HEK293 (cell line): ENCODE measurements around the gene C1orf21.

Experiments
- GLI2 ChIP-seq: fragments of 450-650 bp; formaldehyde crosslinking; IDR thresholded peaks from 2 replicates; pipeline ENCODE4; 2017; ENCODE audit warnings: missing biosample characterization, missing genetic modification characterization, low read depth, borderline replicate concordance
- GLIS2 ChIP-seq: fragments of 450-650 bp; formaldehyde crosslinking; IDR thresholded peaks from 2 replicates; pipeline ENCODE4 v1.5.1; 2016; ENCODE audit warnings: missing biosample characterization, missing genetic modification characterization
- KLF16 ChIP-seq: fragments of 450-650 bp; formaldehyde crosslinking; IDR thresholded peaks from 2 replicates; pipeline ENCODE4 v1.5.1; 2017; ENCODE audit warnings: missing biosample characterization, missing genetic modification characterization
- SP3 ChIP-seq: fragments of 450-650 bp; formaldehyde crosslinking; IDR thresholded peaks from 2 replicates; pipeline ENCODE4 v1.5.1; 2016; ENCODE audit warnings: missing biosample characterization, missing genetic modification characterization
- YY2 ChIP-seq: fragments of 450-650 bp; formaldehyde crosslinking; IDR thresholded peaks from 2 replicates; pipeline ENCODE4 v1.5.1; 2016; ENCODE audit warnings: missing biosample characterization, missing genetic modification characterization
- ZFP69B ChIP-seq: fragments of 450-650 bp; formaldehyde crosslinking; IDR thresholded peaks from 2 replicates; pipeline ENCODE4 v1.5.1; 2016; ENCODE audit warnings: missing biosample characterization, missing genetic modification characterization
- ZNF174 ChIP-seq: fragments of 450-650 bp; formaldehyde crosslinking; IDR thresholded peaks from 2 replicates; pipeline ENCODE4 v1.5.0; 2017; ENCODE audit warnings: missing biosample characterization, mild to moderate bottlenecking, missing genetic modification characterization
- ZNF2 ChIP-seq: fragments of 450-650 bp; formaldehyde crosslinking; IDR thresholded peaks from 2 replicates; pipeline ENCODE4 v1.5.1; 2016; ENCODE audit warnings: missing biosample characterization, missing genetic modification characterization
- ZNF202 ChIP-seq: fragments of 450-650 bp; formaldehyde crosslinking; IDR thresholded peaks from 2 replicates; pipeline ENCODE4 v1.5.1; 2016; ENCODE audit warnings: missing biosample characterization, missing genetic modification characterization, borderline replicate concordance
- ZNF221 ChIP-seq: fragments of 450-650 bp; formaldehyde crosslinking; IDR thresholded peaks from 2 replicates; pipeline ENCODE4 v1.5.1; 2017; ENCODE audit warnings: missing biosample characterization, missing genetic modification characterization, borderline replicate concordance
- ZNF248 ChIP-seq: fragments of 450-650 bp; formaldehyde crosslinking; IDR thresholded peaks from 2 replicates; pipeline ENCODE4 v1.5.1; 2017; ENCODE audit warnings: missing biosample characterization, missing genetic modification characterization
- ZNF350 ChIP-seq: fragments of 450-650 bp; formaldehyde crosslinking; IDR thresholded peaks from 2 replicates; pipeline ENCODE4 v1.5.0; 2017; ENCODE audit warnings: missing biosample characterization, mild to moderate bottlenecking, missing genetic modification characterization
- ZNF37A ChIP-seq: fragments of 450-650 bp; IDR thresholded peaks from 2 replicates; pipeline ENCODE4 v1.5.1; 2018; ENCODE audit warnings: missing biosample characterization, missing genetic modification characterization
- ZNF394 ChIP-seq: fragments of 450-650 bp; formaldehyde crosslinking; IDR thresholded peaks from 2 replicates; pipeline ENCODE4 v1.5.1; 2016; ENCODE audit warnings: missing biosample characterization, missing genetic modification characterization, mild to moderate bottlenecking, moderate library complexity, borderline replicate concordance
- ZNF404 ChIP-seq: fragments of 450-650 bp; formaldehyde crosslinking; IDR thresholded peaks from 2 replicates; pipeline ENCODE4 v1.5.1; 2017; ENCODE audit warnings: missing biosample characterization, missing genetic modification characterization
- ZNF544 ChIP-seq: fragments of 450-650 bp; formaldehyde crosslinking; IDR thresholded peaks from 2 replicates; pipeline ENCODE4 v1.5.0; 2017; ENCODE audit warnings: missing biosample characterization, missing genetic modification characterization
- ZNF776 ChIP-seq: fragments of 450-650 bp; formaldehyde crosslinking; IDR thresholded peaks from 2 replicates; pipeline ENCODE4 v1.5.0; 2017; ENCODE audit warnings: missing biosample characterization, missing genetic modification characterization, borderline replicate concordance
- ZNF830 ChIP-seq: fragments of 450-650 bp; IDR thresholded peaks from 2 replicates; pipeline ENCODE4 v1.5.0; 2018; ENCODE audit warnings: missing biosample characterization, missing genetic modification characterization, low read depth, mild to moderate bottlenecking, moderate library complexity
- TF ChIP-seq, protein P1 (sequence below): fragments of 450-650 bp; IDR thresholded peaks from 2 replicates; pipeline ENCODE4 v1.5.1; 2018; ENCODE audit warnings: missing biosample characterization, missing genetic modification characterization
- TF ChIP-seq, protein P2 (sequence below): fragments of 450-650 bp; formaldehyde crosslinking; IDR thresholded peaks from 2 replicates; pipeline ENCODE4 v1.5.1; 2016; ENCODE audit warnings: missing biosample characterization, missing genetic modification characterization, low read depth
- TF ChIP-seq, protein P3 (sequence below): fragments of 450-650 bp; formaldehyde crosslinking; IDR thresholded peaks from 2 replicates; pipeline ENCODE4 v1.5.1; 2016; ENCODE audit warnings: missing biosample characterization, missing genetic modification characterization
- TF ChIP-seq, protein P4 (sequence below): fragments of 450-650 bp; formaldehyde crosslinking; optimal IDR thresholded peaks from 2 replicates; pipeline ENCODE3; 2016; ENCODE audit warnings: missing biosample characterization, mild to moderate bottlenecking, missing genetic modification characterization
- TF ChIP-seq, protein P5 (sequence below): fragments of 450-650 bp; formaldehyde crosslinking; IDR thresholded peaks from 2 replicates; pipeline ENCODE4 v1.5.0; 2017; ENCODE audit warnings: missing biosample characterization, missing genetic modification characterization, borderline replicate concordance
- TF ChIP-seq, protein P6 (sequence below): fragments of 450-650 bp; formaldehyde crosslinking; IDR thresholded peaks from 2 replicates; pipeline ENCODE4 v1.5.1; 2017; ENCODE audit warnings: missing biosample characterization, missing genetic modification characterization
- TF ChIP-seq, protein P7 (sequence below): fragments of 450-650 bp; formaldehyde crosslinking; IDR thresholded peaks from 2 replicates; pipeline ENCODE4 v1.5.1; 2016; ENCODE audit warnings: missing biosample characterization, missing genetic modification characterization

C1orf21 gene

DNA sequence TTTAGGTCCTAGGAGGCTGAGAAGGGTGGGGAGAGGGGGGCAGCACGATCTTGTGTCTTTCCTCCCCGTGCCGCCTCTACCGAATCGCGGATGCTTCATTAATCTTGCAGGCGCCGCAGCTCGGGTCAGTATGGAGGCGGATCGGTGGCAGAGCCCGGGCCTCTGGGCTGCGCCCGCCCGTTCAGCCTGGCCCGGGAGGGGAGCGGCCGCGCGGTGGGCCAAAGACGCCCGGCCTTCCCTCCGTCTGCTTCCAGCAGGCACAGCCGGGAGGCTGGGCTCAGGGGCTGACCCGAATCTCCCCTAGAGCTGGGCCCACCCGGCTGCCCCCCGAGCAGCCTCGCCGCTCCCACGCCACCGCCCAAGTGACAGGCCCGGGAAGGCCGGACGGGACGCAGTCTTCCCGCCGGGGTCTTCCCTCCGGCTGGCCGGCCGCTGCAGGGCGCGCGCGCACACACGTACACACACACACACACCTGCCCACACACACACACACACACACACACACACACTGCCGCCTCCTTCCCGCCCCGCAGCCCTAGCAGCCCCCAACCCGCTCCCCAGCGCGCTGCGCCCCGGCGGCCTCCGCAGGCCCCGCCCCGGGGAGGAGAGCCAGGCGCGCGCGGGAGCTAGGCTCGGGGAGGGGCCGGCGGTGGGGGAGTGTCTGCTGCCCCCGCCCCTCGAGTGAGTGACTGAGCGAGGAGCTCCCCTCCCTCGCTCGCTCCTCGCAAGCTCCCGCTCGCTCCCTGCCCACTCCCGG, at the start of gene C1orf21 (continued):
- TF ChIP-seq, protein P1, sequence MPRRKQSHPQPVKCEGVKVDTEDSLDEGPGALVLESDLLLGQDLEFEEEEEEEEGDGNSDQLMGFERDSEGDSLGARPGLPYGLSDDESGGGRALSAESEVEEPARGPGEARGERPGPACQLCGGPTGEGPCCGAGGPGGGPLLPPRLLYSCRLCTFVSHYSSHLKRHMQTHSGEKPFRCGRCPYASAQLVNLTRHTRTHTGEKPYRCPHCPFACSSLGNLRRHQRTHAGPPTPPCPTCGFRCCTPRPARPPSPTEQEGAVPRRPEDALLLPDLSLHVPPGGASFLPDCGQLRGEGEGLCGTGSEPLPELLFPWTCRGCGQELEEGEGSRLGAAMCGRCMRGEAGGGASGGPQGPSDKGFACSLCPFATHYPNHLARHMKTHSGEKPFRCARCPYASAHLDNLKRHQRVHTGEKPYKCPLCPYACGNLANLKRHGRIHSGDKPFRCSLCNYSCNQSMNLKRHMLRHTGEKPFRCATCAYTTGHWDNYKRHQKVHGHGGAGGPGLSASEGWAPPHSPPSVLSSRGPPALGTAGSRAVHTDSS (tag by site-specific recombination), result no peak
- TF ChIP-seq KLF16, result peak; percentile 98
- TF ChIP-seq, protein P2, sequence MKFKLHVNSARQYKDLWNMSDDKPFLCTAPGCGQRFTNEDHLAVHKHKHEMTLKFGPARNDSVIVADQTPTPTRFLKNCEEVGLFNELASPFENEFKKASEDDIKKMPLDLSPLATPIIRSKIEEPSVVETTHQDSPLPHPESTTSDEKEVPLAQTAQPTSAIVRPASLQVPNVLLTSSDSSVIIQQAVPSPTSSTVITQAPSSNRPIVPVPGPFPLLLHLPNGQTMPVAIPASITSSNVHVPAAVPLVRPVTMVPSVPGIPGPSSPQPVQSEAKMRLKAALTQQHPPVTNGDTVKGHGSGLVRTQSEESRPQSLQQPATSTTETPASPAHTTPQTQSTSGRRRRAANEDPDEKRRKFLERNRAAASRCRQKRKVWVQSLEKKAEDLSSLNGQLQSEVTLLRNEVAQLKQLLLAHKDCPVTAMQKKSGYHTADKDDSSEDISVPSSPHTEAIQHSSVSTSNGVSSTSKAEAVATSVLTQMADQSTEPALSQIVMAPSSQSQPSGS, result no peak
- TF ChIP-seq ZNF404, result no peak
- no peak for TF ChIP-seq ZNF776 (tag by site-specific recombination)
- TF ChIP-seq ZFP69B (tag by site-specific recombination), result peak; percentile 97
- TF ChIP-seq, protein P3, sequence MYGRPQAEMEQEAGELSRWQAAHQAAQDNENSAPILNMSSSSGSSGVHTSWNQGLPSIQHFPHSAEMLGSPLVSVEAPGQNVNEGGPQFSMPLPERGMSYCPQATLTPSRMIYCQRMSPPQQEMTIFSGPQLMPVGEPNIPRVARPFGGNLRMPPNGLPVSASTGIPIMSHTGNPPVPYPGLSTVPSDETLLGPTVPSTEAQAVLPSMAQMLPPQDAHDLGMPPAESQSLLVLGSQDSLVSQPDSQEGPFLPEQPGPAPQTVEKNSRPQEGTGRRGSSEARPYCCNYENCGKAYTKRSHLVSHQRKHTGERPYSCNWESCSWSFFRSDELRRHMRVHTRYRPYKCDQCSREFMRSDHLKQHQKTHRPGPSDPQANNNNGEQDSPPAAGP (tag by site-specific recombination), result peak; percentile 97
- no peak for TF ChIP-seq ZNF248 (tag by site-specific recombination)
- peak; percentile 70; the same call in 1 of the 2 replicates for TF ChIP-seq YY2 (tag by site-specific recombination)
- TF ChIP-seq ZNF350 (tag by site-specific recombination), result no peak
- TF ChIP-seq, protein P4, sequence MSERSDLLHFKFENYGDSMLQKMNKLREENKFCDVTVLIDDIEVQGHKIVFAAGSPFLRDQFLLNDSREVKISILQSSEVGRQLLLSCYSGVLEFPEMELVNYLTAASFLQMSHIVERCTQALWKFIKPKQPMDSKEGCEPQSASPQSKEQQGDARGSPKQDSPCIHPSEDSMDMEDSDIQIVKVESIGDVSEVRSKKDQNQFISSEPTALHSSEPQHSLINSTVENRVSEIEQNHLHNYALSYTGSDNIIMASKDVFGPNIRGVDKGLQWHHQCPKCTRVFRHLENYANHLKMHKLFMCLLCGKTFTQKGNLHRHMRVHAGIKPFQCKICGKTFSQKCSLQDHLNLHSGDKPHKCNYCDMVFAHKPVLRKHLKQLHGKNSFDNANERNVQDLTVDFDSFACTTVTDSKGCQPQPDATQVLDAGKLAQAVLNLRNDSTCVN (tag by site-specific recombination), result peak; percentile 98
- peak; percentile 48; the same call in 1 of the 2 replicates for TF ChIP-seq ZNF394
- TF ChIP-seq ZNF2, result peak; percentile 88
- no peak for TF ChIP-seq ZNF37A (tag by site-specific recombination)
- TF ChIP-seq ZNF830 (tag by site-specific recombination), result no peak
- TF ChIP-seq ZNF221 (tag by site-specific recombination), result no peak
- peak; percentile 89 for TF ChIP-seq SP3
- TF ChIP-seq, protein P5, sequence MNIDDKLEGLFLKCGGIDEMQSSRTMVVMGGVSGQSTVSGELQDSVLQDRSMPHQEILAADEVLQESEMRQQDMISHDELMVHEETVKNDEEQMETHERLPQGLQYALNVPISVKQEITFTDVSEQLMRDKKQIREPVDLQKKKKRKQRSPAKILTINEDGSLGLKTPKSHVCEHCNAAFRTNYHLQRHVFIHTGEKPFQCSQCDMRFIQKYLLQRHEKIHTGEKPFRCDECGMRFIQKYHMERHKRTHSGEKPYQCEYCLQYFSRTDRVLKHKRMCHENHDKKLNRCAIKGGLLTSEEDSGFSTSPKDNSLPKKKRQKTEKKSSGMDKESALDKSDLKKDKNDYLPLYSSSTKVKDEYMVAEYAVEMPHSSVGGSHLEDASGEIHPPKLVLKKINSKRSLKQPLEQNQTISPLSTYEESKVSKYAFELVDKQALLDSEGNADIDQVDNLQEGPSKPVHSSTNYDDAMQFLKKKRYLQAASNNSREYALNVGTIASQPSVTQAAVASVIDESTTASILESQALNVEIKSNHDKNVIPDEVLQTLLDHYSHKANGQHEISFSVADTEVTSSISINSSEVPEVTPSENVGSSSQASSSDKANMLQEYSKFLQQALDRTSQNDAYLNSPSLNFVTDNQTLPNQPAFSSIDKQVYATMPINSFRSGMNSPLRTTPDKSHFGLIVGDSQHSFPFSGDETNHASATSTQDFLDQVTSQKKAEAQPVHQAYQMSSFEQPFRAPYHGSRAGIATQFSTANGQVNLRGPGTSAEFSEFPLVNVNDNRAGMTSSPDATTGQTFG (tag by site-specific recombination), result peak; percentile 96
- no peak for TF ChIP-seq ZNF202 (tag by site-specific recombination)
- TF ChIP-seq, protein P6, sequence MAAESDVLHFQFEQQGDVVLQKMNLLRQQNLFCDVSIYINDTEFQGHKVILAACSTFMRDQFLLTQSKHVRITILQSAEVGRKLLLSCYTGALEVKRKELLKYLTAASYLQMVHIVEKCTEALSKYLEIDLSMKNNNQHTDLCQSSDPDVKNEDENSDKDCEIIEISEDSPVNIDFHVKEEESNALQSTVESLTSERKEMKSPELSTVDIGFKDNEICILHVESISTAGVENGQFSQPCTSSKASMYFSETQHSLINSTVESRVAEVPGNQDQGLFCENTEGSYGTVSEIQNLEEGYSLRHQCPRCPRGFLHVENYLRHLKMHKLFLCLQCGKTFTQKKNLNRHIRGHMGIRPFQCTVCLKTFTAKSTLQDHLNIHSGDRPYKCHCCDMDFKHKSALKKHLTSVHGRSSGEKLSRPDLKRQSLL (tag by site-specific recombination), result peak; percentile 67
- TF ChIP-seq GLI2 (tag by site-specific recombination), result no peak
- TF ChIP-seq, protein P7, sequence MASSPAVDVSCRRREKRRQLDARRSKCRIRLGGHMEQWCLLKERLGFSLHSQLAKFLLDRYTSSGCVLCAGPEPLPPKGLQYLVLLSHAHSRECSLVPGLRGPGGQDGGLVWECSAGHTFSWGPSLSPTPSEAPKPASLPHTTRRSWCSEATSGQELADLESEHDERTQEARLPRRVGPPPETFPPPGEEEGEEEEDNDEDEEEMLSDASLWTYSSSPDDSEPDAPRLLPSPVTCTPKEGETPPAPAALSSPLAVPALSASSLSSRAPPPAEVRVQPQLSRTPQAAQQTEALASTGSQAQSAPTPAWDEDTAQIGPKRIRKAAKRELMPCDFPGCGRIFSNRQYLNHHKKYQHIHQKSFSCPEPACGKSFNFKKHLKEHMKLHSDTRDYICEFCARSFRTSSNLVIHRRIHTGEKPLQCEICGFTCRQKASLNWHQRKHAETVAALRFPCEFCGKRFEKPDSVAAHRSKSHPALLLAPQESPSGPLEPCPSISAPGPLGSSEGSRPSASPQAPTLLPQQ (tag by site-specific recombination), result peak; percentile 99
- no peak for TF ChIP-seq ZNF544
- no peak for TF ChIP-seq ZNF174 (tag by site-specific recombination)
- TF ChIP-seq GLIS2 (tag by site-specific recombination), result peak; percentile 97
